Adrenal gland (tissue), 12 donors: ENCODE data around the gene TSPOAP1. TPM values are rescaled to one million over a fixed set of nuclear protein-coding genes. Genes with fewer than 3 reads are reported as not detected.

ENCODE experiments used
- DNase-seq, 7 donors: peaks; one replicate each; pipeline ENCODE4 v3.0.0-alpha.2; 2019 to 2020
- H3K27ac ChIP-seq, 5 donors: fragments of 200-600 bp; sonication (generic) in 4 of 5; 1 replicate in 3 of 5; 2 replicates in 2 of 5; pipeline versions ENCODE4 v1.5.1 to v1.8.0; 2016 to 2020; ENCODE audit warnings: mild to moderate bottlenecking in 1 of 5
- H3K27me3 ChIP-seq: fragments of 200-600 bp; 2 replicates; pipeline ENCODE4 v1.8.0; 2021
- H3K36me3 ChIP-seq, 2 donors: fragments of 200-600 bp; replicated peaks in 1 of 2; 1 replicate in 1 of 2; 2 replicates in 1 of 2; pipeline versions ENCODE4 v1.5.1 to v1.8.0; 2018 to 2022
- H3K4me1 ChIP-seq, 2 donors: fragments of 200-600 bp; replicated peaks in 1 of 2; 1 replicate in 1 of 2; 2 replicates in 1 of 2; pipeline versions ENCODE4 v1.5.1 to v1.8.0; 2018 to 2021
- H3K4me3 ChIP-seq, 4 donors: fragments of 200-600 bp; sonication (generic) in 3 of 4; one replicate each; pipeline ENCODE4 v1.5.1; 2016 to 2018
- H3K9me3 ChIP-seq, 3 donors: fragments of 200-600 bp; sonication (generic) in 1 of 3; replicated peaks in 1 of 3; 1 replicate in 2 of 3; 2 replicates in 1 of 3; pipeline versions ENCODE4 v1.5.1 to v1.8.0; 2016 to 2021
- CTCF ChIP-seq, 6 experiments: fragments of 450-650 bp in 4 of 6; fragments of 200-600 bp in 2 of 6; sonication (generic) in 1 of 6; IDR thresholded peaks; 1 replicate in 5 of 6; 2 replicates in 1 of 6; pipeline versions ENCODE4 v1.5.1 to v1.8.0; 2016 to 2021; ENCODE audit warnings: antibody characterized with exemption in 6 of 6, mild to moderate bottlenecking in 2 of 6, moderate library complexity in 1 of 6
- POLR2A ChIP-seq, 2 donors: fragments of 450-650 bp; IDR thresholded peaks; one replicate each; pipeline ENCODE4 v1.6.1; 2017; ENCODE audit warnings: antibody characterized with exemption in 2 of 2, mild to moderate bottlenecking in 2 of 2, moderate library complexity in 1 of 2
- WGBS, 4 donors: extraction: QIAGEN DNeasy Blood & Tissue Kit in 2 of 4; methylation state at CpG; one replicate each; pipeline versions ENCODE4 v1.1.5 to v1.1.7; 2013 to 2017; 5-methylcytosine and 5-hydroxymethylcytosine counted together
- intact Hi-C, 2 donors: fragments of 100-400 bp; cut with DNase I; formaldehyde crosslinking; loops; one replicate each; pipeline versions ENCODE4 v1.14.1 to v1.15.0; 2022 to 2023
- polyA plus RNA-seq, 3 donors: library from polyadenylated mRNA; stranded (reverse); fragments of 200-250 nt in 2 of 3; fragments of 350-450 nt in 1 of 3; fragmentation: Illumina TruSeq in 1 of 3; extraction: RNeasy Lipid Tissue Mini Kit (QIAGEN cat#74804) in 1 of 3; gene quantifications; one replicate each; pipeline ENCODE4 v1.2.3, GENCODE V29; 2013 to 2014
- total RNA-seq, 9 donors: library from RNA; depleted of rRNA in 4 of 9; stranded (reverse); fragments of >200 nt in 4 of 9; fragments of 120-200 nt in 1 of 9; fragmentation: NEBNext Ultra II Directional in 1 of 9; extraction: Animal tissue kit (Norgen Biotek cat#: 25700) in 1 of 9; gene quantifications; one replicate each; pipeline versions ENCODE4 v1.1.0 to v1.2.4, GENCODE V29; 2013 to 2023
- donor health status: healthy with polysubstance abuse.
- donor health status: Bipolar disorder and iron deficiency.
- donor health status: DM: yes; HTN: yes; CAD: no.
- donor health status: DM: no; HTN: no; CAD: no.
- donor health status: DM: no; HTN: no; CAD: no.
- donor health status: DM: yes; HTN: yes; CAD: no.

TSPOAP1 gene
- total and polyA plus RNA-seq, 12 donors, result 4.7 to 140 (median 22.3) TPM

GRCh38 chr17:58365185-58365979, 36.8 kb upstream of the TSPOAP1 start:
- no peak for DNase-seq
- TF ChIP-seq CTCF (IDR thresholded peaks at IDR 0.05), result no peak
- no peak for TF ChIP-seq POLR2A (IDR thresholded peaks at IDR 0.05)
- intact Hi-C loops, result no loop called here
- Histone ChIP-seq H3K27me3 (no peaks in the 10 kb centered on the region), H3K27ac (peak overlapping the region in 4 of 5 donors; percentile 35 to 85 (median 71)), H3K4me3 (no peak overlapping the region), H3K4me1 (peaks cover 34 to 38% of the 10 kb centered on the region in 2 donors), H3K36me3 (no peaks in the 10 kb centered on the region), H3K9me3 (no peaks in the 10 kb centered on the region)

- no peaks in the 10 kb centered on the region for H3K36me3 ChIP-seq
- peak in 6 of 7 donors; percentile 63 to 76 (median 68) for DNase-seq
- no peaks in the 10 kb centered on the region for H3K27me3 ChIP-seq
- peak overlapping the region in 4 of 5 donors; percentile 35 to 85 (median 71) for H3K27ac ChIP-seq
- intact Hi-C loops, result no loop called here
- 26 to 36% (median 34%) methylated on average over 5 to 7 of the region's 7 CpGs for WGBS, 4 donors
- no peak overlapping the region for H3K4me3 ChIP-seq
- no peaks in the 10 kb centered on the region for H3K9me3 ChIP-seq
- peaks cover 34 to 38% of the 10 kb centered on the region in 2 donors for H3K4me1 ChIP-seq
- TF ChIP-seq POLR2A (IDR thresholded peaks at IDR 0.05), result peak in 1 of 2 donors; percentile 49
- no peak for TF ChIP-seq CTCF (IDR thresholded peaks at IDR 0.05)
Measured at GRCh38 chr17:58364270-58364942, 35.8 kb upstream of the TSPOAP1 start.

- Histone ChIP-seq H3K27me3 (no peaks in the 10 kb centered on the region), H3K36me3 (no peaks in the 10 kb centered on the region), H3K4me1 (peaks cover 36 to 38% of the 10 kb centered on the region in 2 donors), H3K4me3 (no peak overlapping the region), H3K27ac (peak overlapping the region in 4 of 5 donors; percentile 35 to 85 (median 71)), H3K9me3 (no peaks in the 10 kb centered on the region)
- peak in 1 of 7 donors; percentile 44 for DNase-seq
- intact Hi-C loops, result no loop called here
- no peak for TF ChIP-seq CTCF (IDR thresholded peaks at IDR 0.05)
- no peak for TF ChIP-seq POLR2A (IDR thresholded peaks at IDR 0.05)
- WGBS, 4 donors, result 57 to 67% (median 65%) methylated on average over 7 to 8 of the region's 8 CpGs
Measured at GRCh38 chr17:58363457-58364185, 35.0 kb upstream of the TSPOAP1 start.
